HCT116 (cell line): ENCODE measurements around the gene ATP8A2. TPM values are rescaled to one million over a fixed set of nuclear protein-coding genes. Genes with fewer than 3 reads are reported as not detected.

Source experiments
- ATAC-seq: fragments of 200-7000 bp; cut with Tn5 transposase; 2 replicates; pipeline ENCODE4 v1.9.1; 2020; ENCODE audit warnings: mild to moderate bottlenecking, moderate library complexity
- BruUV-seq: library from RNA; stranded (reverse); fragments of 400-500 nt; replicated peaks from 2 replicates; lab custom pipeline; 2021; lab: Mats Ljungman, UMichigan
- CTCF ChIA-PET: fragments of 300-600 bp; sonication (Branson Sonifier 250); formaldehyde crosslinking; loops from one replicate; lab custom pipeline; 2021; ENCODE audit warnings: antibody characterized with exemption; lab: Charles Lee
- POLR2A ChIA-PET: fragments of 300-600, 350-600 bp; sonication (Branson Sonifier 250); formaldehyde crosslinking; loops from one replicate; lab custom pipeline; 2021; ENCODE audit warnings: antibody characterized with exemption; lab: Charles Lee
- RAD21 ChIA-PET, 2 experiments: fragments of 300-600 bp; sonication (Branson Sonifier 250); formaldehyde crosslinking; loops; one replicate each; lab custom pipeline; 2023; ENCODE audit warnings: low total read pairs in 2 of 2; ENCODE audit not compliant: uncharacterized antibody in 2 of 2, unreplicated experiment in 2 of 2, low non-redundant PET in 1 of 2; lab: Charles Lee
- DNase-seq: peaks from one replicate; pipeline ENCODE4 v3.0.0-alpha.2; 2010; ENCODE audit warnings: low read depth, low spot score
- H2AFZ ChIP-seq: fragments of 200-600 bp; shearing (Covaris generic), sonication (generic); 2 replicates; pipeline ENCODE4 v1.6.1; 2017; ENCODE audit warnings: low read depth, mixed run types, mixed read lengths, antibody characterized with exemption, low read length; ENCODE audit not compliant: poor library complexity, severe bottlenecking
- H3K27ac ChIP-seq: 2 replicates; pipeline ENCODE4 v1.5.1; 2012; ENCODE audit warnings: low read depth, low read length
- H3K27me3 ChIP-seq: fragments of 200-600 bp; sonication (generic); 2 replicates; pipeline ENCODE4 v1.6.1; 2016; ENCODE audit warnings: mixed run types, low read length, mixed read lengths; ENCODE audit not compliant: insufficient read depth
- H3K36me3 ChIP-seq, 2 experiments: fragments of 200-500 bp in 1 of 2; fragments of 200-600 bp in 1 of 2; sonication (Bioruptor generic) in 1 of 2; sonication (generic) in 1 of 2; 2 replicates each; pipeline versions ENCODE4 v1.5.1 to v1.6.1; 2014 to 2016; ENCODE audit warnings: low read length in 2 of 2, inconsistent platforms in 1 of 2, mixed read lengths in 1 of 2, mixed run types in 1 of 2; ENCODE audit not compliant: insufficient read depth in 2 of 2, control insufficient read depth in 1 of 2
- H3K4me1 ChIP-seq, 2 experiments: fragments of 200-600 bp in 1 of 2; sonication (generic) in 1 of 2; 2 replicates each; pipeline versions ENCODE4 v1.5.1 to v1.6.1; 2012 to 2017; ENCODE audit warnings: low read length in 2 of 2, inconsistent platforms in 1 of 2, mild to moderate bottlenecking in 1 of 2, mixed read lengths in 1 of 2, mixed run types in 1 of 2, moderate library complexity in 1 of 2; ENCODE audit not compliant: insufficient read depth in 2 of 2, control insufficient read depth in 1 of 2
- H3K4me2 ChIP-seq: fragments of 200-600 bp; sonication (generic); 2 replicates; pipeline ENCODE4 v1.6.1; 2017; ENCODE audit warnings: mixed run types, low read length, mixed read lengths
- H3K4me3 ChIP-seq, 2 experiments: fragments of 200-600 bp in 1 of 2; sonication (generic) in 1 of 2; replicated peaks in 1 of 2; 2 replicates each; pipeline ENCODE4 v1.5.1; 2011 to 2016; ENCODE audit warnings: low read length in 2 of 2, control low read depth in 1 of 2, low read depth in 1 of 2, mild to moderate bottlenecking in 1 of 2, mixed read lengths in 1 of 2, mixed run types in 1 of 2
- H3K79me2 ChIP-seq: fragments of 200-600 bp; sonication (generic); 2 replicates; pipeline ENCODE4 v1.6.1; 2017; ENCODE audit warnings: mild to moderate bottlenecking, mixed run types, low read length, moderate library complexity, mixed read lengths; ENCODE audit not compliant: insufficient read depth
- H3K9ac ChIP-seq: fragments of 200-600 bp; sonication (generic); 2 replicates; pipeline ENCODE4 v1.6.1; 2016; ENCODE audit warnings: low read length, mixed read lengths
- H3K9me2 ChIP-seq: fragments of 200-600 bp; sonication (generic), shearing (Covaris generic); 2 replicates; pipeline ENCODE4 v1.6.1; 2017; ENCODE audit warnings: mixed run types, mild to moderate bottlenecking, moderate library complexity; ENCODE audit not compliant: insufficient read depth
- H3K9me3 ChIP-seq, 2 experiments: fragments of 200-500 bp in 1 of 2; fragments of 200-600 bp in 1 of 2; sonication (Bioruptor generic) in 1 of 2; sonication (generic) in 1 of 2; 2 replicates each; pipeline ENCODE4 v1.6.1; 2014 to 2017; ENCODE audit warnings: low read length in 2 of 2, mixed read lengths in 2 of 2, inconsistent platforms in 1 of 2, low read depth in 1 of 2, mild to moderate bottlenecking in 1 of 2, mixed run types in 1 of 2, moderate library complexity in 1 of 2; ENCODE audit not compliant: control insufficient read depth in 1 of 2, insufficient read depth in 1 of 2
- H4K20me1 ChIP-seq: fragments of 200-600 bp; sonication (generic), shearing (Covaris generic); 2 replicates; pipeline ENCODE4 v1.6.1; 2017; ENCODE audit warnings: mixed run types, mild to moderate bottlenecking, moderate library complexity; ENCODE audit not compliant: insufficient read depth
- JUND ChIP-seq: IDR thresholded peaks from 2 replicates; pipeline ENCODE4 v1.6.1; 2012
- POLR2A ChIP-seq: IDR thresholded peaks from 2 replicates; pipeline ENCODE4 v1.7.0; 2011; ENCODE audit warnings: borderline replicate concordance; ENCODE audit not compliant: insufficient read depth, insufficient read length; ENCODE audit errors: extremely low read depth
- POLR2AphosphoS5 ChIP-seq: IDR thresholded peaks from 2 replicates; pipeline ENCODE4 v1.6.1; 2011; ENCODE audit warnings: mild to moderate bottlenecking, low read depth, low read length, moderate library complexity
- RAD21 ChIP-seq: IDR thresholded peaks from 2 replicates; pipeline ENCODE4 v1.6.1; 2012; ENCODE audit warnings: low read depth, mild to moderate bottlenecking
- ZFX ChIP-seq: fragments of 450-650 bp; IDR thresholded peaks from 2 replicates; pipeline ENCODE4 v1.6.1; 2017
- intact Hi-C: fragments of 100-400 bp; cut with micrococcal nuclease; formaldehyde crosslinking; loops from 2 replicates; pipeline ENCODE4 v1.10.0; 2022
- total RNA-seq: library from RNA; stranded (reverse); gene quantifications from one replicate; pipeline ENCODE4 v1.2.1, GENCODE V29; 2021; ENCODE audit not compliant: unreplicated experiment
- TF ChIP-seq, protein P1 (sequence below): IDR thresholded peaks from 2 replicates; pipeline ENCODE4 v1.6.1; 2012
- TF ChIP-seq, protein P2 (sequence below): IDR thresholded peaks from 2 replicates; pipeline ENCODE4 v1.6.1; 2012
- TF ChIP-seq, protein P3 (sequence below), 3 experiments: fragments of 200-600 bp in 1 of 3; sonication (generic) in 1 of 3; IDR thresholded peaks in 2 of 3; conservative IDR thresholded peaks in 1 of 3; 2 replicates each; pipeline ENCODE4 v1.5.1; 2012 to 2017; ENCODE audit warnings: low read depth in 2 of 3, low read length in 2 of 3, antibody characterized with exemption in 1 of 3, borderline replicate concordance in 1 of 3, control low read depth in 1 of 3, mild to moderate bottlenecking in 1 of 3, mixed read lengths in 1 of 3, mixed run types in 1 of 3, moderate library complexity in 1 of 3; ENCODE audit not compliant: insufficient read depth in 1 of 3
- TF ChIP-seq, protein P4 (sequence below): IDR thresholded peaks from 2 replicates; pipeline ENCODE4 v1.6.1; 2011; ENCODE audit warnings: mild to moderate bottlenecking, low read length, moderate library complexity; ENCODE audit not compliant: insufficient replicate concordance; ENCODE audit errors: extremely low read depth

Gene ATP8A2
- total RNA-seq, 1 experiment from 2014 or later = not detected

DNA sequence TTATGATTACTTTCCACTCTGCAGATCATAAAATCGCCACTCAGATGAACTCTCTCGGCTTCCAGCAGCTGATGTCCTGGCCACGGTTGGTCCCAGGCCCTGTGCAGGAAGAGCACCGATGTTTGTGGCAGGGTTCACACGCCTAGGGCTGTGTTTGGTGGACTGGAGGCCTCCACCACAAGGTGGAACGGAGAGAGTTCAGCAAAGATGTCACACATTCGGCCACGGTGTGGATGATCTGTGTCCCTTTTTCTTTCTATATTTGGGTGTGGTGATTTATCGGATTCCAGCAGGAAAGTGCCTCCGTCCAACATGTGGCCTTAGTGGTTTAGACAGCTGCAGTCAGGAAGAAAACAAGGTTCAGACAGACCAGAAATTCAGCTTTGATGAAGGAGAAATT, 680.6 kb downstream of the ATP8A2 start:
- Histone ChIP-seq H3K4me1 (no peaks in the 10 kb centered on the region), H3K36me3 (no peaks in the 10 kb centered on the region), H3K9me3 (no peaks in the 10 kb centered on the region), H3K4me3 (no peak overlapping the region), H3K9me2 (no peaks in the 10 kb centered on the region), H3K9ac (no peak overlapping the region), H3K79me2 (no peaks in the 10 kb centered on the region), H3K27me3 (peaks cover 37% of the 10 kb centered on the region), H3K27ac (no peak overlapping the region), H3K4me2 (no peak overlapping the region), H4K20me1 (no peaks in the 10 kb centered on the region), H2AFZ (no peak overlapping the region)
- ChIA-PET RAD21 (no interaction called here), CTCF (no interaction called here), POLR2A (no interaction called here)
- DNase-seq (no peak), ATAC-seq (no peak)
- intact Hi-C loops = no loop called here
- no TSS peak for BruUV-seq
- no peak for TF ChIP-seq JUND
- TF ChIP-seq, protein P1, sequence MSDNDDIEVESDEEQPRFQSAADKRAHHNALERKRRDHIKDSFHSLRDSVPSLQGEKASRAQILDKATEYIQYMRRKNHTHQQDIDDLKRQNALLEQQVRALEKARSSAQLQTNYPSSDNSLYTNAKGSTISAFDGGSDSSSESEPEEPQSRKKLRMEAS = no peak
- no peak for TF ChIP-seq POLR2AphosphoS5

DNA sequence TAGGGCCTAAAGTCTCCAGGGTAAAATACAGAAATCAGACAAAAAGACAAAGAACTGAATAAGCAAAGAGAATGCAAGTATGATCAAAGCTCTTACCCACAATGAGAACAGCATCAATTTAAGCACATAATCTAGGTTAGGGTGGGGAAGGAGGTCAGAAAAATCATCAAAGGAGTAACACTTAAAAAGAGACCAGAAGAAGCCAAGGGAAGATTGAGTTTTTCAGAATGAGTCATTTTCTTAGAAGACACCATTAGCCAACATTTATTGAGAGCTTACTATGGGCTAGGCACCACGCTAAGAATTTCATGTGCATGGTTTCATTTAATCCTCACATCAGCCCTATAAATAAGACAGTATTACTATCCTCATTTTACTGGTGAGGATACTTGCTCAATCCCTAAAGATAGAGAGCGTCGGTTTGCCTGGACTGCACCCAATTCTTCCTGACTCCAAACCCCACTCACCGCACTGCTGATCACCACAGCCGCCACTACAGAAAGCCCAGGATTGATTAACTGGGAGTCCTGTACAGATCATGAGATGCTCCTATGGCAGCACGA, 681.7 kb downstream of the ATP8A2 start:
- H3K79me2 ChIP-seq = no peaks in the 10 kb centered on the region
- intact Hi-C loops = no loop called here
- no peaks in the 10 kb centered on the region for H3K36me3 ChIP-seq
- H2AFZ ChIP-seq = no peak overlapping the region
- H3K9me3 ChIP-seq = no peaks in the 10 kb centered on the region
- no peak for TF ChIP-seq JUND
- TF ChIP-seq, protein P2, sequence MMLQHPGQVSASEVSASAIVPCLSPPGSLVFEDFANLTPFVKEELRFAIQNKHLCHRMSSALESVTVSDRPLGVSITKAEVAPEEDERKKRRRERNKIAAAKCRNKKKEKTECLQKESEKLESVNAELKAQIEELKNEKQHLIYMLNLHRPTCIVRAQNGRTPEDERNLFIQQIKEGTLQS = no peak
- TF ChIP-seq, protein P3, sequence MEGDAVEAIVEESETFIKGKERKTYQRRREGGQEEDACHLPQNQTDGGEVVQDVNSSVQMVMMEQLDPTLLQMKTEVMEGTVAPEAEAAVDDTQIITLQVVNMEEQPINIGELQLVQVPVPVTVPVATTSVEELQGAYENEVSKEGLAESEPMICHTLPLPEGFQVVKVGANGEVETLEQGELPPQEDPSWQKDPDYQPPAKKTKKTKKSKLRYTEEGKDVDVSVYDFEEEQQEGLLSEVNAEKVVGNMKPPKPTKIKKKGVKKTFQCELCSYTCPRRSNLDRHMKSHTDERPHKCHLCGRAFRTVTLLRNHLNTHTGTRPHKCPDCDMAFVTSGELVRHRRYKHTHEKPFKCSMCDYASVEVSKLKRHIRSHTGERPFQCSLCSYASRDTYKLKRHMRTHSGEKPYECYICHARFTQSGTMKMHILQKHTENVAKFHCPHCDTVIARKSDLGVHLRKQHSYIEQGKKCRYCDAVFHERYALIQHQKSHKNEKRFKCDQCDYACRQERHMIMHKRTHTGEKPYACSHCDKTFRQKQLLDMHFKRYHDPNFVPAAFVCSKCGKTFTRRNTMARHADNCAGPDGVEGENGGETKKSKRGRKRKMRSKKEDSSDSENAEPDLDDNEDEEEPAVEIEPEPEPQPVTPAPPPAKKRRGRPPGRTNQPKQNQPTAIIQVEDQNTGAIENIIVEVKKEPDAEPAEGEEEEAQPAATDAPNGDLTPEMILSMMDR (IDR thresholded peaks at IDR 0.05 in 2 of 3, conservative IDR thresholded peaks at IDR 0.05 in 1 of 3; ENCODE audit: borderline replicate concordance in 1 of 3, insufficient read depth in 1 of 3, low read depth in 2 of 3, low read length in 2 of 3) = no peak
- TF ChIP-seq, protein P4, sequence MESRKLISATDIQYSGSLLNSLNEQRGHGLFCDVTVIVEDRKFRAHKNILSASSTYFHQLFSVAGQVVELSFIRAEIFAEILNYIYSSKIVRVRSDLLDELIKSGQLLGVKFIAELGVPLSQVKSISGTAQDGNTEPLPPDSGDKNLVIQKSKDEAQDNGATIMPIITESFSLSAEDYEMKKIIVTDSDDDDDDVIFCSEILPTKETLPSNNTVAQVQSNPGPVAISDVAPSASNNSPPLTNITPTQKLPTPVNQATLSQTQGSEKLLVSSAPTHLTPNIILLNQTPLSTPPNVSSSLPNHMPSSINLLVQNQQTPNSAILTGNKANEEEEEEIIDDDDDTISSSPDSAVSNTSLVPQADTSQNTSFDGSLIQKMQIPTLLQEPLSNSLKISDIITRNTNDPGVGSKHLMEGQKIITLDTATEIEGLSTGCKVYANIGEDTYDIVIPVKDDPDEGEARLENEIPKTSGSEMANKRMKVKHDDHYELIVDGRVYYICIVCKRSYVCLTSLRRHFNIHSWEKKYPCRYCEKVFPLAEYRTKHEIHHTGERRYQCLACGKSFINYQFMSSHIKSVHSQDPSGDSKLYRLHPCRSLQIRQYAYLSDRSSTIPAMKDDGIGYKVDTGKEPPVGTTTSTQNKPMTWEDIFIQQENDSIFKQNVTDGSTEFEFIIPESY = no peak
- TF ChIP-seq POLR2A = no peak
- no peak for TF ChIP-seq ZFX
- TF ChIP-seq RAD21 = no peak
- POLR2A ChIA-PET = interaction anchor here (1.2 kb wide), 1 partner anchor 10 kb away, joined by 3 read pairs; no protein-coding TSS in a partner anchor
- H3K9me2 ChIP-seq = no peaks in the 10 kb centered on the region
- H3K4me3 ChIP-seq = no peak overlapping the region
- BruUV-seq = no TSS peak
- RAD21 ChIA-PET = no interaction called here
- CTCF ChIA-PET = no interaction called here
- no peak overlapping the region for H3K9ac ChIP-seq
- no peak for DNase-seq
- no peak overlapping the region for H3K4me2 ChIP-seq
- no peak for ATAC-seq
- H4K20me1 ChIP-seq = no peaks in the 10 kb centered on the region
- H3K27ac ChIP-seq = no peak overlapping the region
- H3K4me1 ChIP-seq = no peaks in the 10 kb centered on the region
- H3K27me3 ChIP-seq = peaks cover 39% of the 10 kb centered on the region
